ENCODE data around the gene COL1A1.

Gene COL1A1

DNA sequence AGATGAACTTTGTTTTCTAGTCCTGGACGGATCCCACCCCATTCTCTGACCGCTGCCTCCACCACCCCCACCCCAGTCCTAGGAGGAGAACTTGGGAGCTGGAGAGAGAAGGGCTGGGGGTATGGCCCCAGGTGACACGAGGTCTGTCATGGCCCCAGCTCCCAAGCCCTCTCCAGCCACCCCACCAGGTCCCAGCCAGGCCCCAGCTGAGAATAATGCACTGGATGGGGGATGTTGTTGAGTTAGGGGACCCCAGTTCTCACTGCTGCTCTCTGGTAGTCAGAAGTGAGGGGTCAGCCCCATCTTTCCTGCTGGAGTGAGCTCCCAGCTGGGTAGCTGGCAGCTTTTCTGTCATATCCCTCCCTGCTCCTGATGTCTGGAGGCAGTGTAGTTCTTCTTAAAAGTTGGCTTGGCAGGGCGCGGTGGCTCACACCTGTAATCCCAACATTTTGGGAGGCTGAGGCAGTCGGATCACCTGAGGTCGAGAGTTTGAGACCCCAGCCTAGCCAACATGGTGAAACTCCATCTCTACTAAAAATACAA, 4.6 kb upstream of the COL1A1 start:
- TF ChIP-seq EZH2 (IDR thresholded peaks at IDR 0.05; ENCODE audit: borderline replicate concordance, low read length) = no peak
- TF ChIP-seq, protein P1, sequence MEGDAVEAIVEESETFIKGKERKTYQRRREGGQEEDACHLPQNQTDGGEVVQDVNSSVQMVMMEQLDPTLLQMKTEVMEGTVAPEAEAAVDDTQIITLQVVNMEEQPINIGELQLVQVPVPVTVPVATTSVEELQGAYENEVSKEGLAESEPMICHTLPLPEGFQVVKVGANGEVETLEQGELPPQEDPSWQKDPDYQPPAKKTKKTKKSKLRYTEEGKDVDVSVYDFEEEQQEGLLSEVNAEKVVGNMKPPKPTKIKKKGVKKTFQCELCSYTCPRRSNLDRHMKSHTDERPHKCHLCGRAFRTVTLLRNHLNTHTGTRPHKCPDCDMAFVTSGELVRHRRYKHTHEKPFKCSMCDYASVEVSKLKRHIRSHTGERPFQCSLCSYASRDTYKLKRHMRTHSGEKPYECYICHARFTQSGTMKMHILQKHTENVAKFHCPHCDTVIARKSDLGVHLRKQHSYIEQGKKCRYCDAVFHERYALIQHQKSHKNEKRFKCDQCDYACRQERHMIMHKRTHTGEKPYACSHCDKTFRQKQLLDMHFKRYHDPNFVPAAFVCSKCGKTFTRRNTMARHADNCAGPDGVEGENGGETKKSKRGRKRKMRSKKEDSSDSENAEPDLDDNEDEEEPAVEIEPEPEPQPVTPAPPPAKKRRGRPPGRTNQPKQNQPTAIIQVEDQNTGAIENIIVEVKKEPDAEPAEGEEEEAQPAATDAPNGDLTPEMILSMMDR (IDR thresholded peaks at IDR 0.05; ENCODE audit: low read length) = no peak
- Histone ChIP-seq H3K4me1 (ENCODE audit: insufficient read depth, low read length, severe bottlenecking) (peaks cover 2% of the 10 kb centered on the region), H3K4me3 (ENCODE audit: low read depth, low read length, poor library complexity, severe bottlenecking) (no peak overlapping the region), H3K4me2 (ENCODE audit: low read length) (no peak overlapping the region), H3K36me3 (ENCODE audit: insufficient read depth, low read length) (no peaks in the 10 kb centered on the region), H3K9me3 (ENCODE audit: low read length) (no peaks in the 10 kb centered on the region), H3K79me2 (ENCODE audit: insufficient read depth, low read length) (no peaks in the 10 kb centered on the region), H4K20me1 (ENCODE audit: insufficient read depth, low read length) (no peaks in the 10 kb centered on the region), H3K27me3 (ENCODE audit: insufficient read depth, low read length) (peaks cover 9% of the 10 kb centered on the region; the same call in 1 of the 2 replicates), H3K27ac (ENCODE audit: low read depth, low read length, poor library complexity, severe bottlenecking) (no peak overlapping the region), H3K9ac (ENCODE audit: low read length) (no peak overlapping the region), H3F3A (ENCODE audit: insufficient read depth, low read length) (no peaks in the 10 kb centered on the region), H2AFZ (ENCODE audit: low read length) (no peak overlapping the region), H3K9me2 (ENCODE audit: low read depth, low read length) (no peaks in the 10 kb centered on the region)

DNA sequence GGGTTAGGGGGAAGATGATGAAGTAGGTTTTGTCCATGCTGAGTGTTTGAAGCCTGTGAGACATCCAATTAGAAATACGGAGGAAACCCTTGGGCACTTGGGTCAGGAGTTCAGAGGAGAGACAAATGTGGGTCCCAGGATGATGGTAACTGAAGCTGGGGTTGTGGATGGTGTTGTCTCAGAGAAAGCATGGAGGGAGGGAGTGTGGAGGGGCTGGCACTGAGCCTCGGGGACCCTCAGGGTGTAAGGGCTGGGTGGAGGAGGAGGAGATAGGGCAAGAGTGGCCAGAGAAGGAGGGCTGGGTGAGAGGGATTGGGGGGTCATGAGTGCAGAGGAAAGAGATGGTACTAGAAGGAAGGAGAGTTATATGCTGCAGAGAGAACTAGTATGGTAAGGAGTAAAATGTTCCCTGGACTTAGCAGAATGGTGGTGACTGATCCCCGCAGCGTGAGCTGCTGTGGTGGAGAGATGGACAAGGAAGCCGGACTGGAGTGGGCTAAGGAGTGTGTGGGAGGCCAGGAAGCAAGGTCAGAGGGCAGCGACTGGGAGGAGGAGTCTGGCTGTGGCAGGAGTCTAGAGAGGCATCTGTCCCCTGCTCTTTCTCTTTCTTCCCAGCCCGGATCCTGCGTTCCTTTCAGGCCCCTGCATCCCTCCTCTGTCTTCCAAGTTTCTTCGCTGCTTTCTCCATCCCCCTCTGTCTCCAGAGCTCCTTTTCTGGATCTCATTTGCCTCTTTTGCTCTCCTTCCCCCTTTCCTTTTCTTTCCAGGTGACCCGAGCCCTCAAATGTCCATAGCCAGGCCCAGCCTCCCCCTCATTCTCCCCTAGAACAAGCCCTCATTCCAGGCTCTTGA, 3.9 kb upstream of the COL1A1 start:
- Histone ChIP-seq H3K27me3 (ENCODE audit: insufficient read depth, low read length) (peaks cover 9% of the 10 kb centered on the region; the same call in 1 of the 2 replicates), H3K36me3 (ENCODE audit: insufficient read depth, low read length) (no peaks in the 10 kb centered on the region), H3K79me2 (ENCODE audit: insufficient read depth, low read length) (no peaks in the 10 kb centered on the region), H3K4me1 (ENCODE audit: insufficient read depth, low read length, severe bottlenecking) (peaks cover 9% of the 10 kb centered on the region), H3K4me3 (ENCODE audit: low read depth, low read length, poor library complexity, severe bottlenecking) (no peak overlapping the region), H3F3A (ENCODE audit: insufficient read depth, low read length) (no peaks in the 10 kb centered on the region), H3K4me2 (ENCODE audit: low read length) (no peak overlapping the region), H2AFZ (ENCODE audit: low read length) (no peak overlapping the region), H3K9ac (ENCODE audit: low read length) (no peak overlapping the region), H4K20me1 (ENCODE audit: insufficient read depth, low read length) (no peaks in the 10 kb centered on the region), H3K27ac (ENCODE audit: low read depth, low read length, poor library complexity, severe bottlenecking) (no peak overlapping the region), H3K9me3 (ENCODE audit: low read length) (no peaks in the 10 kb centered on the region), H3K9me2 (ENCODE audit: low read depth, low read length) (no peaks in the 10 kb centered on the region)
- TF ChIP-seq, protein P1 (IDR thresholded peaks at IDR 0.05; ENCODE audit: low read length) = no peak
- no peak for TF ChIP-seq EZH2 (IDR thresholded peaks at IDR 0.05; ENCODE audit: borderline replicate concordance, low read length)

DNA sequence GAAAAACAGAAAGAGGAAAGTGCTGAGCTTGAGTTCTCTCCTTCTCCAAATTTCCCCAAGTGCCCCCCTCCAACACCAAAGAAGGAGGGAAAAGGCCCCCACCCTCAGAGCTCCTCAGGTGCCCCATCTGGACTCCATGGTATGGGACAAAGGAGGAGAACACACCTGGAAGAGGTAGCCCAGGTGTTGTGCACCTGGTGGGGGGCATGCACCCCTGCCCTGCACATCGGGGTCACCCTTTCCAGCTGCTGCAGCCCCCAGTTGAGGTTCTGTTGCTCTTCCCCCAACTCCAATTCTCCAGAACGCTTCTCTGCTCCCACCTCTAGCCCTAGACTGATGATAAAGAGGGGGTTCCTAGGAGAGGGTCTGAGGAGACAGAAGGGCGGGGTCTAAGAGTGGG, 3.0 kb upstream of the COL1A1 start:
- no peak overlapping the region for H2AFZ ChIP-seq (ENCODE audit: low read length)
- TF ChIP-seq EZH2 (IDR thresholded peaks at IDR 0.05; ENCODE audit: borderline replicate concordance, low read length) = no peak
- TF ChIP-seq, protein P1 (IDR thresholded peaks at IDR 0.05; ENCODE audit: low read length) = no peak
- no peaks in the 10 kb centered on the region for H3F3A ChIP-seq (ENCODE audit: insufficient read depth, low read length)
- H3K9me2 ChIP-seq (ENCODE audit: low read depth, low read length) = no peaks in the 10 kb centered on the region
- no peaks in the 10 kb centered on the region for H4K20me1 ChIP-seq (ENCODE audit: insufficient read depth, low read length)
- H3K9me3 ChIP-seq (ENCODE audit: low read length) = no peaks in the 10 kb centered on the region
- H3K36me3 ChIP-seq (ENCODE audit: insufficient read depth, low read length) = no peaks in the 10 kb centered on the region
- H3K4me2 ChIP-seq (ENCODE audit: low read length) = no peak overlapping the region
- 0 out of 2 replicates have a peak, but pooled peaks cover 9% of the 10 kb centered on the region for H3K27me3 ChIP-seq (ENCODE audit: insufficient read depth, low read length)
- H3K79me2 ChIP-seq (ENCODE audit: insufficient read depth, low read length) = no peaks in the 10 kb centered on the region
- peaks cover 15% of the 10 kb centered on the region for H3K4me1 ChIP-seq (ENCODE audit: insufficient read depth, low read length, severe bottlenecking)
- H3K9ac ChIP-seq (ENCODE audit: low read length) = no peak overlapping the region
- H3K27ac ChIP-seq (ENCODE audit: low read depth, low read length, poor library complexity, severe bottlenecking) = no peak overlapping the region
- H3K4me3 ChIP-seq (ENCODE audit: low read depth, low read length, poor library complexity, severe bottlenecking) = no peak overlapping the region

Measured in OCI-LY1 (cell line).